Heart left ventricle (tissue), 13 donors: ENCODE results near the gene ATXN7.

Experiments
- CTCF ChIP-seq, 12 donors: fragments of 200-600 bp; sonication (generic) in 4 of 12; IDR thresholded peaks; one replicate each; pipeline versions ENCODE4 v1.5.0 to v1.8.0; 2018 to 2022; ENCODE audit warnings: antibody characterized with exemption in 12 of 12, mild to moderate bottlenecking in 5 of 12
- POLR2A ChIP-seq, 2 donors: fragments of 450-650 bp; IDR thresholded peaks; one replicate each; pipeline ENCODE4 v1.6.1; 2017; ENCODE audit warnings: antibody characterized with exemption in 2 of 2, mild to moderate bottlenecking in 2 of 2, moderate library complexity in 2 of 2
- donor health status: ischemic (EF 13 %, LVEDD 7.1; RV severe dilation, severe dysfunction).
- donor health status: DM: no; HTN: yes; CAD: no.
- donor health status: DM: no; HTN: no; CAD: no.
- donor health status: ischemic (EF 25% LVEDD 6.9; RV normal size, moderate dysfunction).
- donor health status: ischemic (EF 25% LVEDD 5.7; RV mildly dilated, moderate dysfunction).
- donor health status: ischemic (EF 35%, LVEDD 5.7; RV mildly dilated, moderate dysfunction).
- donor health status: nonischemic (EF 11% LVEDD 7.7; RV severe dilation, severe dysfunction).
- donor health status: DM: yes; HTN: yes; CAD: no.
- donor health status: PGD.
- donor health status: ischemic (EF 29% LVEDD 5.4; RV normal size, mild dysfunction).
- donor health status: nonischemic (EF 23%, LVEDD 6.1; RV moderate dilation, normal function).

DNA sequence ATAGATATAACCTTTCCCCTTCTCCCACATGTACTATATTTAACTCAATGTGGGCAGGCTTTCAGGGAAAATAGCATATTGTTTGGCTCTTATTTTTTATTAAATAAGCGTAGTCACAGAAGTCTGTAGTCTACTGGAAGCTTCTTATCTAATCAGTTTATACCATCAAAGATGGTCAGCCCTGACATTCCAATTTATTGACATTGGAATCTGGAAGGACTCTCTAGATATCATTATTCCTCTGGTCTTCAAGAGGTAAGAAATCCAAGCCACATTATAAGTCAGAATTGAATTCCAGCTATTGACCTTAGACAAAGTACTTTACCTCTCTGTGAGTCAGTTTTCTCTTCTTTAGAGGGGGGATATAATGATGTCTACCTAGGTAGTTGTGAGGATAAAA lies 87.0 kb downstream of the ATXN7 start:
- TF ChIP-seq CTCF (IDR thresholded peaks at IDR 0.05) (no peak), POLR2A (IDR thresholded peaks at IDR 0.05) (no peak)
